ENCODE data around the gene WDR37. TPM values are rescaled to one million over a fixed set of nuclear protein-coding genes. Genes with fewer than 3 reads are reported as not detected.

WDR37 gene
- total RNA-seq = 13.1 and 27.1 TPM in 2 replicates

GRCh38 chr10:1056326-1057105 is at the start of gene WDR37:
TSS of gene WDR37 (plus strand) at chr10:1056385. CDS start at chr10:1072156, 15,771 bp downstream.

GRCh38 chr10:1025683-1026082 is 30.5 kb upstream of the WDR37 start, which contains the start of gene IDI2:
TSS of gene IDI2 (minus strand) at chr10:1025859. CDS start at chr10:1024723, 1,136 bp downstream.

GRCh38 chr10:1048732-1049424 is 7.3 kb upstream of the WDR37 start, which contains the start of gene IDI1:
TSS of gene IDI1 (minus strand) at chr10:1049119. CDS start at chr10:1049003, 116 bp downstream.

Other genes with a start within 250 kb of the WDR37 start
- gene LARP4B, start 124.7 kb upstream of the WDR37 start, total RNA-seq = 53.8 and 62.1 TPM in 2 replicates
- gene GTPBP4, start 68.0 kb upstream of the WDR37 start, total RNA-seq = 41.8 and 43.2 TPM in 2 replicates
- not detected in 2 replicates for gene IDI2, start 30.5 kb upstream of the WDR37 start, total RNA-seq
- 74.0 and 114 TPM in 2 replicates for gene IDI1, start 7.3 kb upstream of the WDR37 start, total RNA-seq